Upper lobe of left lung (tissue), 6 donors: Measurements from ENCODE around the gene FBXO48. TPM values are rescaled to one million over a fixed set of nuclear protein-coding genes. Genes with fewer than 3 reads are reported as not detected.

ENCODE experiments used
- ATAC-seq, 2 donors: fragments of 200-7000 bp; cut with Tn5 transposase; one replicate each; pipeline ENCODE4 v1.9.1; 2022; ENCODE audit warnings: mild to moderate bottlenecking in 2 of 2, moderate library complexity in 2 of 2; ENCODE audit not compliant: low FRiP score in 2 of 2
- DNase-seq, 2 donors: peaks; one replicate each; pipeline ENCODE4 v3.0.0-alpha.2; 2019 to 2020
- H3K27ac ChIP-seq, 4 donors: fragments of 200-600 bp; sonication (generic); one replicate each; pipeline ENCODE4 v1.5.1; 2016 to 2019
- H3K27me3 ChIP-seq, 4 donors: fragments of 200-600 bp; sonication (generic); one replicate each; pipeline ENCODE4 v1.5.1; 2017 to 2019
- H3K36me3 ChIP-seq, 4 donors: fragments of 200-600 bp; sonication (generic); one replicate each; pipeline ENCODE4 v1.5.1; 2016 to 2019
- H3K4me1 ChIP-seq, 4 donors: fragments of 200-600 bp; sonication (generic); one replicate each; pipeline ENCODE4 v1.5.1; 2018 to 2019
- H3K4me3 ChIP-seq, 4 donors: fragments of 200-600 bp; sonication (generic); one replicate each; pipeline ENCODE4 v1.5.1; 2017 to 2019; ENCODE audit warnings: mild to moderate bottlenecking in 2 of 4, moderate library complexity in 1 of 4
- H3K9me3 ChIP-seq, 4 donors: fragments of 200-600 bp; sonication (generic); one replicate each; pipeline ENCODE4 v1.5.1; 2018 to 2019
- CTCF ChIP-seq, 6 experiments: fragments of 450-650 bp in 4 of 6; fragments of 200-600 bp in 2 of 6; sonication (generic) in 2 of 6; IDR thresholded peaks; one replicate each; pipeline ENCODE4 v1.5.1; 2016 to 2019; ENCODE audit warnings: antibody characterized with exemption in 6 of 6
- EP300 ChIP-seq, 4 donors: sonication (generic); formaldehyde crosslinking; IDR thresholded peaks; one replicate each; pipeline ENCODE4 v1.5.1; 2017; ENCODE audit warnings: antibody characterized with exemption in 4 of 4, control low read depth in 2 of 4
- POLR2A ChIP-seq, 4 donors: fragments of 450-650 bp; IDR thresholded peaks; one replicate each; pipeline ENCODE4 v1.5.1; 2016 to 2017; ENCODE audit warnings: antibody characterized with exemption in 4 of 4, mild to moderate bottlenecking in 2 of 4
- POLR2AphosphoS5 ChIP-seq, 2 donors: sonication (generic); formaldehyde crosslinking; IDR thresholded peaks; one replicate each; pipeline ENCODE4 v1.5.1; 2017; ENCODE audit warnings: antibody characterized with exemption in 2 of 2
- WGBS, 2 donors: methylation state at CpG; one replicate each; pipeline ENCODE4 v1.1.5; 2017 to 2018; 5-methylcytosine and 5-hydroxymethylcytosine counted together
- total RNA-seq, 6 donors: library from RNA; depleted of rRNA in 4 of 6; stranded (reverse); fragments of >200 nt in 4 of 6; gene quantifications; one replicate each; pipeline versions ENCODE4 v1.1.0 to v1.2.1, GENCODE V29; 2016 to 2021
- donor health status: DM: no; HTN: no; CAD: no; lungs with moderate emphysema.
- donor health status: DM: no; HTN: yes; CAD: no; lungs with severe emphysema.

The FBXO48 gene
- total RNA-seq, 6 donors from 2014 or later, result 0.46 to 3.1 (median 1.5) TPM

- Histone ChIP-seq H3K4me1 (peaks cover 0 to 10% (median 5%) of the 10 kb centered on the region in 4 donors), H3K9me3 (no peaks in the 10 kb centered on the region), H3K36me3 (no peaks in the 10 kb centered on the region), H3K27me3 (no peaks in the 10 kb centered on the region), H3K4me3 (no peak overlapping the region), H3K27ac (no peak overlapping the region)
- TF ChIP-seq CTCF (IDR thresholded peaks at IDR 0.05) (no peak), POLR2AphosphoS5 (IDR thresholded peaks at IDR 0.05) (no peak), POLR2A (IDR thresholded peaks at IDR 0.05) (no peak), EP300 (IDR thresholded peaks at IDR 0.05) (no peak)
- ATAC-seq (no peak), DNase-seq (no peak)
These were observed 51.6 kb downstream of the FBXO48 start for GRCh38 chr2:68415521-68415920.

GRCh38 chr2:68414876-68415275, 52.2 kb downstream of the FBXO48 start:
- H3K27ac ChIP-seq, result no peak overlapping the region
- H3K27me3 ChIP-seq, result no peaks in the 10 kb centered on the region
- 81% methylated on average over 3 of the region's 3 CpGs for WGBS, 2 donors
- DNase-seq, result no peak
- H3K36me3 ChIP-seq, result no peaks in the 10 kb centered on the region
- TF ChIP-seq POLR2A (IDR thresholded peaks at IDR 0.05) (no peak), POLR2AphosphoS5 (IDR thresholded peaks at IDR 0.05) (no peak), CTCF (IDR thresholded peaks at IDR 0.05) (no peak), EP300 (IDR thresholded peaks at IDR 0.05) (no peak)
- ATAC-seq, result no peak
- H3K9me3 ChIP-seq, result no peaks in the 10 kb centered on the region
- H3K4me3 ChIP-seq, result no peak overlapping the region
- peaks cover 0 to 10% (median 5%) of the 10 kb centered on the region in 4 donors for H3K4me1 ChIP-seq

- no peaks in the 10 kb centered on the region for H3K27me3 ChIP-seq
- no peaks in the 10 kb centered on the region for H3K9me3 ChIP-seq
- DNase-seq (no peak), ATAC-seq (no peak)
- H3K36me3 ChIP-seq, result no peaks in the 10 kb centered on the region
- TF ChIP-seq EP300 (IDR thresholded peaks at IDR 0.05), result no peak
- TF ChIP-seq POLR2A (IDR thresholded peaks at IDR 0.05), result no peak
- no peak overlapping the region for H3K27ac ChIP-seq
- no peak overlapping the region for H3K4me3 ChIP-seq
- H3K4me1 ChIP-seq, result peaks cover 0 to 10% (median 5%) of the 10 kb centered on the region in 4 donors
These were observed 52.6 kb downstream of the FBXO48 start for GRCh38 chr2:68414452-68414851.

GRCh38 chr2:68413466-68413865, 53.6 kb downstream of the FBXO48 start:
- Histone ChIP-seq H3K4me3 (no peak overlapping the region), H3K9me3 (no peaks in the 10 kb centered on the region), H3K36me3 (no peaks in the 10 kb centered on the region), H3K4me1 (peaks cover 0 to 10% (median 5%) of the 10 kb centered on the region in 4 donors), H3K27ac (no peak overlapping the region), H3K27me3 (no peaks in the 10 kb centered on the region)
- DNase-seq (no peak), ATAC-seq (no peak)
- 85 to 95% methylated on average over 2 of the region's 2 CpGs for whole genome bisulfite sequencing, 2 donors
- no peak for TF ChIP-seq POLR2AphosphoS5 (IDR thresholded peaks at IDR 0.05)

GRCh38 chr2:68412127-68412819, 54.8 kb downstream of the FBXO48 start:
- WGBS, 2 donors, result 53 to 57% methylated on average over 4 of the region's 4 CpGs
- TF ChIP-seq EP300 (IDR thresholded peaks at IDR 0.05), result no peak
- H3K36me3 ChIP-seq, result no peaks in the 10 kb centered on the region
- no peak for DNase-seq
- no peaks in the 10 kb centered on the region for H3K9me3 ChIP-seq
- H3K27ac ChIP-seq, result no peak overlapping the region
- H3K4me3 ChIP-seq, result no peak overlapping the region
- peaks cover 0 to 10% (median 5%) of the 10 kb centered on the region in 4 donors for H3K4me1 ChIP-seq
- H3K27me3 ChIP-seq, result no peaks in the 10 kb centered on the region
- peak in 1 of 2 donors; percentile 54 for ATAC-seq

GRCh38 chr2:68411397-68412126, 55.5 kb downstream of the FBXO48 start:
- H3K27me3 ChIP-seq, result no peaks in the 10 kb centered on the region
- ATAC-seq, result no peak

More at GRCh38 chr2:68411397-68412126, 55.5 kb downstream of the FBXO48 start:
- no peaks in the 10 kb centered on the region for H3K9me3 ChIP-seq
- H3K4me3 ChIP-seq, result no peak overlapping the region
- peaks cover 0 to 10% (median 5%) of the 10 kb centered on the region in 4 donors for H3K4me1 ChIP-seq
- no peak for DNase-seq
- H3K27ac ChIP-seq, result no peak overlapping the region
- TF ChIP-seq POLR2A (IDR thresholded peaks at IDR 0.05) (no peak), CTCF (IDR thresholded peaks at IDR 0.05) (no peak), POLR2AphosphoS5 (IDR thresholded peaks at IDR 0.05) (no peak), EP300 (IDR thresholded peaks at IDR 0.05) (no peak)
- WGBS, 2 donors, result 53 to 61% methylated on average over 4 of the region's 4 CpGs
- H3K36me3 ChIP-seq, result no peaks in the 10 kb centered on the region

Other genes starting within 250 kb of the FBXO48 start
- 10 to 100 TPM; 14.7 to 56.6 (median 45.4) TPM for gene PPP3R1, start 214.8 kb downstream of the FBXO48 start, total RNA-seq
- gene CNRIP1, start 147.3 kb downstream of the FBXO48 start, total RNA-seq, result 10 to 100 TPM in 4 of 6 donors, 1 to 10 TPM in 2; 6.3 to 26.4 (median 10.8) TPM
- 10 to 100 TPM; 12.4 to 45.6 (median 17.0) TPM for gene PLEK, start 102.0 kb downstream of the FBXO48 start, total RNA-seq
- gene APLF, start 291 bp upstream of the FBXO48 start, total RNA-seq, result 1 to 10 TPM; 3.7 to 5.5 (median 4.7) TPM
- gene PROKR1, start 176.3 kb upstream of the FBXO48 start, total RNA-seq, result under 1 TPM in 1 of 6 donors, not detected in 5; 0.06 TPM